Lower lobe of right lung (tissue), 2 donors: ENCODE measurements around the gene TMEM109. TPM values are rescaled to one million over a fixed set of nuclear protein-coding genes. Genes with fewer than 3 reads are reported as not detected.
A peak's percentile ranks its signal among the peaks of the same experiment; 100 is the strongest.

Experiments
- ATAC-seq, 2 donors: fragments of 200-7000 bp; cut with Tn5 transposase; one replicate each; pipeline ENCODE4 v1.9.1; 2020 to 2022; ENCODE audit warnings: mild to moderate bottlenecking in 2 of 2, moderate library complexity in 2 of 2
- DNase-seq: peaks from one replicate; pipeline ENCODE4 v3.0.0-alpha.2; 2020
- H3K27ac ChIP-seq: fragments of 200-600 bp; one replicate; pipeline ENCODE4 v1.8.0; 2022
- H3K27me3 ChIP-seq: fragments of 200-600 bp; one replicate; pipeline ENCODE4 v1.8.0; 2022; ENCODE audit warnings: low read depth
- H3K36me3 ChIP-seq: fragments of 200-600 bp; one replicate; pipeline ENCODE4 v1.8.0; 2022; ENCODE audit warnings: mild to moderate bottlenecking
- H3K4me1 ChIP-seq: fragments of 200-600 bp; one replicate; pipeline ENCODE4 v1.8.0; 2022
- H3K4me3 ChIP-seq: fragments of 200-600 bp; one replicate; pipeline ENCODE4 v1.8.0; 2022; ENCODE audit warnings: mild to moderate bottlenecking
- H3K9me3 ChIP-seq: fragments of 200-600 bp; one replicate; pipeline ENCODE4 v1.8.0; 2022
- CTCF ChIP-seq: fragments of 200-600 bp; IDR thresholded peaks from one replicate; pipeline ENCODE4 v1.8.0; 2022; ENCODE audit warnings: antibody characterized with exemption, mild to moderate bottlenecking
- intact Hi-C: fragments of 100-400 bp; cut with DNase I; formaldehyde crosslinking; loops from one replicate; pipeline ENCODE4 v1.11.0; 2022
- total RNA-seq: library from RNA; stranded (reverse); fragmentation: NEBNext Ultra II Directional; extraction: Animal tissue kit (Norgen Biotek cat#: 25700); gene quantifications from one replicate; pipeline ENCODE4 v1.2.1, GENCODE V29; 2021
- donor health status: DM: no; HTN: yes; CAD: no; lungs with severe emphysema.

Gene TMEM109
- total RNA-seq, 1 donor from 2014 or later: 142 TPM

DNA sequence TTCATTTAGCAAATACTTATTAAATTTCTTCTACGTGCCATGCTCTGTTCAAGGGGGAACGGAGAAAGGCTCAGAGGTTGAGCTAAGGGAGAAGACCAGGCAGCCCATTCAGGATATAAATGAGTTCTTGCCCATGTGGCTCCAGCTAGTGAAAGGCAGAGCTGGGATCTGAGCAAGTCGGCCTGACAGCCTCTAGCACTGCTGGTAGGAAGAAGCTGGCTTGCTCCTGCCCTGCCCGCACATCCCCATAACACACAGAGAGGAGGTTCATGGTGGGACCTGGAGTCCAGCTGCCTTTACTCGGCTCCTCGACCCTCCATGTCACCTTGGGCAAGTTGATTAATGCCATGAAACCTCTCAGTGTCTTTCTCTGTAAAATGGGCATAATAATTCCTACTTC lies 36.1 kb downstream of the TMEM109 start:
- ATAC-seq: no peak
- Histone ChIP-seq H3K9me3 (no peaks in the 10 kb centered on the region), H3K27me3 (no peaks in the 10 kb centered on the region), H3K27ac (peak overlapping the region; percentile 88), H3K36me3 (peaks cover 26% of the 10 kb centered on the region), H3K4me1 (peaks cover 42% of the 10 kb centered on the region), H3K4me3 (peak overlapping the region; percentile 62)
- no peak for DNase-seq
- intact Hi-C loops: no loop called here
- no peak for TF ChIP-seq CTCF

DNA sequence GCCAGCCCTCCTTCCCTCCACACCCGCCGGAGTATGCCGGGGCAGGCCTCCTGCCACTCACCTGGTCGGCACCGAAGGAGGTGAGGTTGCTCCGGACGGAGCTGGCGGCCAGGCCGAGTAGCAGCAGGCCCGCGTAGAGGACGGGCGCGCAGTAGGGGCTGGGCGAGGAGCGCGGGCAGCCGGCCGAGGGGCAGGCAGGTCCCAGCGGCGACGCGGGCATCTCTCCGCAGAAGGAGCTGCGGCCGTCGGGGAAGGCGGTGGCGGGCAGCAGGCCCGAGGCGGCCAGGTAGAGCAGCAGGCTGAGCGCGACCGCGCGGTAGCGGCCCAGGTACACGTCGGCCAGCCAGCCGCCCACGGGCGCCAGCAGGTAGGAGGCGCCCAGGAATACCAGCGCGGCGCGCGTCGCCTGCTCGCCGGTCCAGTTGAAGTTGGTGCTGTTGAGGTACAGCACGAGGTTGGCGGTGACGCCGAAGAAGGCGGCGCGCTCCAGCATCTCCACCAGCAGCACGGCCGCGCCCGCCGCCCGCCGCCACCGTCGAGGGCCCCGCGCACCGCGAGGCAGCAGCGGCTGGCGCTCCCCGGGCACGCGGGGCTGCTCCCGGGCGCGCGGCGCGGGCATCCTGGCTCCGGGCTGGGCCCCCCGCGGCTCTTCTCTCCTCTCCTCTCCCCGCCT lies 37.1 kb downstream of the TMEM109 start:
- peaks cover 47% of the 10 kb centered on the region for H3K4me1 ChIP-seq
- H3K27me3 ChIP-seq: no peaks in the 10 kb centered on the region
- intact Hi-C loops: no loop called here
- H3K9me3 ChIP-seq: no peaks in the 10 kb centered on the region
- no peak for TF ChIP-seq CTCF
- peaks cover 16% of the 10 kb centered on the region for H3K36me3 ChIP-seq
- ATAC-seq (peak; percentile 3 to 22), DNase-seq (peak; percentile 76)
- peak overlapping the region; percentile 88 for H3K27ac ChIP-seq
- H3K4me3 ChIP-seq: peak overlapping the region; percentile 62

GRCh38 chr11:60951606-60951903 lies 37.6 kb downstream of the TMEM109 start:
- peaks cover 11% of the 10 kb centered on the region for H3K36me3 ChIP-seq
- peak overlapping the region; percentile 62 for H3K4me3 ChIP-seq
- no peak for TF ChIP-seq CTCF
- H3K4me1 ChIP-seq: peaks cover 49% of the 10 kb centered on the region
- DNase-seq (no peak), ATAC-seq (peak; percentile 19 to 23)
- peak overlapping the region; percentile 88 for H3K27ac ChIP-seq
- intact Hi-C loops: no loop called here
- no peaks in the 10 kb centered on the region for H3K9me3 ChIP-seq
- no peaks in the 10 kb centered on the region for H3K27me3 ChIP-seq

- no peak for TF ChIP-seq CTCF
- H3K9me3 ChIP-seq: no peaks in the 10 kb centered on the region
- intact Hi-C loops: no loop called here
- ATAC-seq (peak; percentile 87 to 88), DNase-seq (peak; percentile 90)
- peaks cover 49% of the 10 kb centered on the region for H3K4me1 ChIP-seq
- H3K27me3 ChIP-seq: no peaks in the 10 kb centered on the region
- peak within 1 kb of the TSS; percentile 62 for H3K4me3 ChIP-seq
- peak within 1 kb of the TSS; percentile 88 for H3K27ac ChIP-seq
- peaks cover 8% of the 10 kb centered on the region for H3K36me3 ChIP-seq
Measured at GRCh38 chr11:60951904-60952741, 38.2 kb downstream of the TMEM109 start, which contains the start of gene SLC15A3. SLC15A3 (minus strand) TSS chr11:60952176; CDS start chr11:60951551, 625 bp downstream.

DNA sequence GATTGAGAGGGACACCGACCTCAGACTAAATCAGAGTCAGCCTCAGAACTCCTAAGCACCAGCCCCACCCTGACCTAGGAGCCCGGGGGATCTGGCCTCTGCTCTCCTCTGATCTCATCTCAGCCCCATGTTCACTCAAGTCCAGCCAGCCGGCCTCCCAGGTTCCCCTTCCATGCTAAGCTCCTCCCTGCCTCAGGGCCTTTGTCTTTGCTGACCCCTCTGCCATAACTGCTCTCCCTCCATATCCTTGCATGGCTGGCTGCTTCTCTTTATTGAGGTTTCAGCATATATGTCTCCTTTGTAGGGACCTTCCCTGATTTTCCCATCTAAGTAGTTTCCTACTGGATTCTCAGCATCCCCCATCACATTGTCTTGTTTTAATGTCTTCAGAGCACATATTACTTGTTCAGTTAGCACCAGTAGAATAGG lies 38.8 kb downstream of the TMEM109 start:
- DNase-seq (no peak), ATAC-seq (no peak)
- peaks cover 45% of the 10 kb centered on the region for H3K4me1 ChIP-seq
- no peaks in the 10 kb centered on the region for H3K9me3 ChIP-seq
- H3K27ac ChIP-seq: peak overlapping the region; percentile 88
- intact Hi-C loops: no loop called here
- H3K36me3 ChIP-seq: peaks cover 3% of the 10 kb centered on the region
- TF ChIP-seq CTCF: no peak
- H3K4me3 ChIP-seq: peak overlapping the region; percentile 62
- no peaks in the 10 kb centered on the region for H3K27me3 ChIP-seq
